Sciatic nerve (tissue), 2 donors: ENCODE measurements around the gene BAZ2A. TPM values are rescaled to one million over a fixed set of nuclear protein-coding genes. Genes with fewer than 3 reads are reported as not detected.

Experiments
- ATAC-seq: fragments of 200-7000 bp; cut with Tn5 transposase; one replicate; pipeline ENCODE4 v1.9.1; 2020; ENCODE audit warnings: mild to moderate bottlenecking, moderate library complexity
- DNase-seq: peaks from one replicate; pipeline ENCODE4 v3.0.0-alpha.2; 2020; ENCODE audit warnings: low spot score
- intact Hi-C: fragments of 100-400 bp; cut with DNase I; formaldehyde crosslinking; loops from one replicate; pipeline ENCODE4 v1.14.2; 2022
- total RNA-seq: library from RNA; stranded (reverse); fragmentation: NEBNext Ultra II Directional; extraction: Animal tissue kit (Norgen Biotek cat#: 25700); gene quantifications from one replicate; pipeline ENCODE4 v1.2.1, GENCODE V29; 2021
- donor health status: DM: no; HTN: no; CAD: no.
- donor health status: DM: no; HTN: no; CAD: no.

The BAZ2A gene
- total RNA-seq, 1 donor from 2014 or later: 148 TPM

- DNase-seq (peak; percentile 81), ATAC-seq (peak; percentile 91)
- intact Hi-C loops: no loop called here
These were observed 64.5 kb downstream of the BAZ2A start for GRCh38 chr12:56565510-56566101.

GRCh38 chr12:56551070-56551469 lies 79.1 kb downstream of the BAZ2A start:
- intact Hi-C loops: no loop called here
- DNase-seq: no peak
- no peak for ATAC-seq

GRCh38 chr12:56546680-56547079 lies 83.4 kb downstream of the BAZ2A start:
- ATAC-seq: no peak
- intact Hi-C loops: no loop called here

More at GRCh38 chr12:56546680-56547079, 83.4 kb downstream of the BAZ2A start:
- no peak for DNase-seq

Other genes with a start within 250 kb of the BAZ2A start
- gene TIMELESS, start 180.9 kb downstream of the BAZ2A start, total RNA-seq: 4.4 TPM
- gene MIP, start 175.7 kb downstream of the BAZ2A start, total RNA-seq: not detected
- 2.9 TPM for gene SPRYD4, start 161.7 kb downstream of the BAZ2A start, total RNA-seq
- 0.98 TPM for gene GLS2, start 142.2 kb downstream of the BAZ2A start, total RNA-seq
- gene RBMS2, start 108.5 kb downstream of the BAZ2A start, total RNA-seq: 90.6 TPM
- 246 TPM for gene ATP5F1B, start 15.7 kb upstream of the BAZ2A start, total RNA-seq
- 157 TPM for gene PTGES3, start 58.0 kb upstream of the BAZ2A start, total RNA-seq
- gene NACA, start 95.0 kb upstream of the BAZ2A start, total RNA-seq: 690 TPM
- 6.4 TPM for gene PRIM1, start 122.0 kb upstream of the BAZ2A start, total RNA-seq
- 0.67 TPM for gene HSD17B6, start 133.0 kb upstream of the BAZ2A start, total RNA-seq